ENCODE results near the gene DMRTC1. TPM values are rescaled to one million over a fixed set of nuclear protein-coding genes. Genes with fewer than 3 reads are reported as not detected.

DMRTC1 gene, protein sequence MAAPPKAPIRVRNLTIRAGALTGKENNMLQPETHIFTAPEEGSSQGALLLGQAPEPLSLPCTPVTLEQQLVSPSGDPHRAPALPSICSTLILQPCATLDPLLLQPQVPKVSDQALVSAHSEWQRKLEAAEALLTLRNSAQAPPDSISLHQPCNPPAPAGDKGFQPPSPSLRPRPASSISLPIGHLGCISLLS
- 1.2 TPM for total RNA-seq

DNA sequence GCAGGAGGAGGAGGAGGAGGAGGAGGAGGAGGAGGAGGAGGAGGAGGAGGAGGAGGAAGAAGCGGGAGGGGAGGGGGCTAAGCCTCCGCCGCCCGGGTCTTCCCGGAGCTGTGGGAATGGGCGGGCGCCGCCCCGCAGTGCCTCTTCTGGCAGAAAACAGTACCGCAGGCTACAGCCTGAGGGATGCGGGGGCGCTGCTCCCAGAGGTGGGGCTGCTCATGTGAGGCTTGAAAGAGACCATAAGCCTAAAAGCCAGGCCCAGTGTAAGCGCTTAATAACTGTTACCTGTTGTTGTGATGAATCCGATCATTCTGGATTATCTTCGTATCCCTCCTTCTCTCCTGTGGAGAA lies at the start of gene DMRTC1:
Gene DMRTC1 (minus strand): TSS at position 19 of the 351 bp plus-strand sequence. CDS start 68,143 bp downstream, outside the sequence.

DNA sequence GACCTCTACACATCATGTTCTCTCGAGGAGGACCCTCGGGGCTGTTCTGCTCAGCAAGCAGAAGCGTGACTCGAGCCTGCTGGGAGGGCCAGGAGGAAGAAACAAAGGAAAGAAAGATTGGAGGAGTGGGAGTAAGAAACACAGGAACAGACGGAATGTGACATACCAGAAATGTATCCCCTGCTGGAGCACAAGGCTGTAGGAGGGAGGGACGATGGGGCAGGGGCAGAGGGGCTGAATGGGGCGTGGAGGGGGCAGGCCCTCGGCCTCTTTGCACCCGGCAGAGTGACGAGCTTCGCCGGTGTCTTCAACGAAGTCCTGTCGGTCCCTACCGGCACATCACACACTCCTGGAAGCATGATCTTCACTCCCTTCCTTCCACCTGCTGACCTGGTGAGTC lies 5.7 kb downstream of the DMRTC1 start, which contains the start of gene FAM236A:
Gene FAM236A (plus strand): TSS at position 301 of the 400 bp plus-strand sequence. CDS start 57 bp downstream, at position 358.

DNA sequence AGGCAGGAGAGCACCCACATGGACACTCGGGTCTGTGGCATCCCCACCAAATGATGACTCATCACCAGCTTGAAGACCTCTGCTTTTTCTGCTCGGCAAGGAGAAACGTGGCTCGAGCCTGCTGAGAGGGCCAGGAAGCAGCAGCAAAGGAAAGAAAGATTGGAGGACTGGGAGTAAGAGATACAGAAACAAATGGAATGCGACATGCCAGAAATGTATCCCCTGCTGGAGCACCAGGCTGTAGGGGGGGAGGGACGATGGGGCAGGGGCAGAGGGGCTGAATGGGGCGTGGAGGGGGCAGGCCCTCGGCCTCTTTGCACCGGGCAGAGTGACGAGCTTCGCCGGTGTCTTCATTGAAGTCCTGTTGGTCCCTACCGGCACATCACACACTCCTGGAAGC lies 31.3 kb downstream of the DMRTC1 start, which contains the start of gene FAM236C:
Gene FAM236C (plus strand): TSS at position 301 of the 400 bp plus-strand sequence. CDS start 100 bp downstream, outside the sequence.

Other genes starting within 250 kb of the DMRTC1 start
- 8.4 TPM for gene PHKA1, start 229.5 kb downstream of the DMRTC1 start, total RNA-seq
- 2.1 TPM for gene DMRTC1B, start 166.9 kb downstream of the DMRTC1 start, total RNA-seq
- not detected for gene FAM236B, start 161.2 kb downstream of the DMRTC1 start, total RNA-seq
- not detected for gene FAM236D, start 135.6 kb downstream of the DMRTC1 start, total RNA-seq
- not detected for gene FAM236C, start 31.2 kb downstream of the DMRTC1 start, total RNA-seq
- gene FAM236A, start 5.6 kb downstream of the DMRTC1 start, total RNA-seq: not detected
- gene PABPC1L2B, start 59.1 kb upstream of the DMRTC1 start, total RNA-seq: 0.38 TPM
- gene PABPC1L2A, start 135.7 kb upstream of the DMRTC1 start, total RNA-seq: not detected